Aorta (tissue), 5 donors: ENCODE measurements around the gene FAM234A. TPM values are rescaled to one million over a fixed set of nuclear protein-coding genes. Genes with fewer than 3 reads are reported as not detected.

Experiments
- ATAC-seq: fragments of 200-7000 bp; cut with Tn5 transposase; one replicate; pipeline ENCODE4 v1.9.1; 2022; ENCODE audit warnings: moderate library complexity; ENCODE audit not compliant: low FRiP score
- DNase-seq, 2 donors: peaks; one replicate each; pipeline ENCODE4 v3.0.0-alpha.2; 2020
- H3K27ac ChIP-seq, 2 donors: one replicate each; pipeline ENCODE4 v1.5.1; 2013; ENCODE audit warnings: low read length in 2 of 2, mild to moderate bottlenecking in 2 of 2, moderate library complexity in 2 of 2, control low read depth in 1 of 2, inconsistent platforms in 1 of 2, low read depth in 1 of 2
- H3K27me3 ChIP-seq, 2 donors: one replicate each; pipeline ENCODE4 v1.6.1; 2013; ENCODE audit warnings: control low read depth in 1 of 2, low read length in 1 of 2, mild to moderate bottlenecking in 1 of 2, moderate library complexity in 1 of 2; ENCODE audit not compliant: insufficient read depth in 2 of 2, control insufficient read depth in 1 of 2
- H3K36me3 ChIP-seq, 2 donors: one replicate each; pipeline ENCODE4 v1.6.1; 2013; ENCODE audit warnings: control low read depth in 1 of 2, low read length in 1 of 2, mild to moderate bottlenecking in 1 of 2; ENCODE audit not compliant: insufficient read depth in 2 of 2, control insufficient read depth in 1 of 2
- H3K4me1 ChIP-seq, 2 donors: one replicate each; pipeline ENCODE4 v1.6.1; 2013; ENCODE audit warnings: low read length in 2 of 2, control low read depth in 1 of 2, mild to moderate bottlenecking in 1 of 2, moderate library complexity in 1 of 2; ENCODE audit not compliant: insufficient read depth in 2 of 2, control insufficient read depth in 1 of 2
- H3K4me3 ChIP-seq, 2 donors: one replicate each; pipeline ENCODE4 v1.5.1; 2013; ENCODE audit warnings: low read length in 2 of 2, control low read depth in 1 of 2, mild to moderate bottlenecking in 1 of 2
- H3K9me3 ChIP-seq: one replicate; pipeline ENCODE4 v1.6.1; 2013; ENCODE audit warnings: mild to moderate bottlenecking, low read length; ENCODE audit not compliant: control insufficient read depth
- WGBS, 2 donors: extraction: QIAGEN DNeasy Blood & Tissue Kit; methylation state at CpG; one replicate each; pipeline ENCODE4 v1.1.7; 2013; 5-methylcytosine and 5-hydroxymethylcytosine counted together
- intact Hi-C, 2 donors: fragments of 100-400 bp; cut with DNase I; formaldehyde crosslinking; loops; one replicate each; pipeline versions ENCODE4 v1.14.2 to v1.15.0; 2022
- polyA plus RNA-seq, 2 donors: library from polyadenylated mRNA; stranded (reverse); fragments of 200-250 nt; gene quantifications; one replicate each; pipeline ENCODE4 v1.2.3, GENCODE V29; 2013
- total RNA-seq, 2 donors: library from RNA; stranded (reverse); fragmentation: NEBNext Ultra II Directional; extraction: Animal tissue kit (Norgen Biotek cat#: 25700); gene quantifications; one replicate each; pipeline ENCODE4 v1.2.1, GENCODE V29; 2021
- donor health status: healthy with polysubstance abuse.
- donor health status: Bipolar disorder and iron deficiency.
- donor health status: DM: no; HTN: no; CAD: no.
- donor health status: DM: no; HTN: no; CAD: no.
- donor health status: DM: yes; HTN: yes; CAD: no.

The FAM234A gene
- total and polyA plus RNA-seq, 4 donors: 32.2 to 60.7 (median 55.5) TPM

DNA sequence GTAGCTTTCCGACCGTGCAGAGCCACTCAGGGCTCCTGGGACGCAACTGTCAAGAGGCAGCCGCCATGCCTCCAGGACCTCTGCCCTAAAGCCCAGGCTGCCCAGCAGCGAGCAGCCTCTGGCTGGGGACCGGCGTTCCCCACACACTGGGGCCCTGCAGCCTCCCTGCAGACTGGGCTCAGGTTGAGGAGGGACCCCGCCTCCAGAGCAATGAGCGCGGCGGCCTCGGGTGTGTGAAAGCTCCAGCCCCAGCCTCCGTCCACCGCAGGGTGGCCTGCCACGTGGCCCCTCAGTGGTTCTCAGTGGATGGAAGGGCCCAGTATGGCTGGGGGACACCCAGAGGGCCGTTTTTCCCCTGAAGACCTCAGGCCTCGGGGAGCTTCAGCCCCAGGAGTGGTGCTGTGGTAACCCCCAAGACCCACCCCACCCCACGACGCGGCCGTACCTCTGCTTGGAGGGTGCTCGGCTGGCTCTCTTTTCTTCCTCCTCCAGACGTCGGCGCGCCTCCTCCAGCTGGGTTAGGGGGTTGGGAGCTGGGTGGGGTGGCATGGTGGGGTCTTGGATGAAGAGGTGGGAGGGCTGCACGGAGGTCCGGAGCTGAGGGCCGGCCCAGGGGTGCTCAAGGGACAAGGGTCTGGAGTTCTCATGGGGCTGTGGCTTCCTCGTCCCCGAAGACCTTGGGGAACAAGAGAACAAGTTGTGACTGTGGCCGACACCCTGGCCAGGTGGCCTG, 58.6 kb downstream of the FAM234A start:
- no peak for DNase-seq
- WGBS, 2 donors: 91 to 93% methylated on average over 24 to 32 of the region's 32 CpGs
- H3K4me1 ChIP-seq: no peaks in the 10 kb centered on the region
- intact Hi-C loops: no loop called here
- no peak overlapping the region for H3K27ac ChIP-seq
- H3K4me3 ChIP-seq: no peak overlapping the region
- H3K36me3 ChIP-seq: peaks cover 0 to under 1% of the 10 kb centered on the region in 2 donors
- ATAC-seq: no peak
- no peaks in the 10 kb centered on the region for H3K9me3 ChIP-seq
- no peaks in the 10 kb centered on the region for H3K27me3 ChIP-seq

DNA sequence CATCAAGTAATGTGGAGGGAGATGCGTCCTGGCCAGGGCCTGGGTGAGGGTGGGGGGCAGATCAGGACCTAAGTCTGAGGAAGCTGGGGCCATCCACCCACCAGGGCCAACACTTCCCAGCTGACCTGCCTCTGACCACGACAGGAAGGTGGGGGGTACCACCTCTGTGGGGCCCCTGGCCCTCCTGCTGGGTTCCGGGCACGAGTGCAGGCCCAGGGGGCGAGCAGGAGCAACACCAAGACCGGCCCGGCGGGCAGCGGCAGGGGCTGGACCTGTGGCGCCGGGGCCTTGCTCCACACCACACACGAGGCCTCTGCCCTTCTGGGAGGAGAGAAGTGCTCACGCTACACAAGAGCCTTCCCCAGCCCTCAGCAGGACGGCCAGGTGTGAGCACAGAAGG, 61.7 kb downstream of the FAM234A start:
- no peaks in the 10 kb centered on the region for H3K9me3 ChIP-seq
- intact Hi-C loops: no loop called here
- H3K27me3 ChIP-seq: no peaks in the 10 kb centered on the region
- no peak overlapping the region for H3K4me3 ChIP-seq
- ATAC-seq: no peak
- 95 to 97% methylated on average over 14 of the region's 14 CpGs for WGBS, 2 donors
- DNase-seq: no peak
- H3K27ac ChIP-seq: no peak overlapping the region
- no peaks in the 10 kb centered on the region for H3K36me3 ChIP-seq
- no peaks in the 10 kb centered on the region for H3K4me1 ChIP-seq

DNA sequence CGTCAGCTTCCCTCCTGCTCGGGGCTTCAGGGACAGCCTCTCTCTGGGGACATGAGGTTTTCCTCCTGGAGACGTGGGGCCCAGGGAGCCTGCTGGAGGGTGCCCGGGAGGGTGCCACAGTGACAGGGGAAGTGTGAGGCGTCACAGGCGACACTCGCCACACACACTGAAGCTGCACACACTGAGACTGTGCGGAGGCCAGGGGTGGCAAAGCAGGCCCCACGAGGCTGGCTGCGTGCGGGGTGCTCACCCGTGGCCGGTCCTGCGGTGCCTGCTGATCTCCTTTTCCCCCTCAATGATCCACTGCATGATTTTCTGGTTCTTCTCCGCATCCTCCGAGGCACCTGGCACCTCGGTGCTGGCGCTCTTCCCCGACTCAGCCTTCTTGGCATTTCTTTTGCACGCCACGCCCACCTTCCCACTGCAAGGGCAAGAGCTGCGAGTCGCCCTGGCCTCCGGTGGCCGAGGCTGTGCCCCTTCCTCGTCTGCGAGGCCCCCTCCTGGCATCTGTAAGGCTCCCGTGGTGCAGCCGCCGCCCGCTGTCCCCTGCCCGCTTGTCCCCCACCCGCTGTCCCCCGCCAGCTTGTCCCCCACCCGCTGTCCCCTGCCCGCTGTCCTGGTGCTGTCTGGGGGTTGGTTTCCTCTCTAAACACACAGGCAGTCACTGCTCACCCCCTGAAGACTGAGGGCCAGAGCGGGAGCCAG, 62.3 kb downstream of the FAM234A start:
- Histone ChIP-seq H3K4me3 (no peak overlapping the region), H3K36me3 (no peaks in the 10 kb centered on the region), H3K27me3 (no peaks in the 10 kb centered on the region), H3K9me3 (no peaks in the 10 kb centered on the region), H3K4me1 (no peaks in the 10 kb centered on the region), H3K27ac (no peak overlapping the region)
- intact Hi-C loops: no loop called here
- no peak for ATAC-seq
- no peak for DNase-seq
- WGBS, 2 donors: 90 to 92% methylated on average over 36 to 37 of the region's 37 CpGs

DNA sequence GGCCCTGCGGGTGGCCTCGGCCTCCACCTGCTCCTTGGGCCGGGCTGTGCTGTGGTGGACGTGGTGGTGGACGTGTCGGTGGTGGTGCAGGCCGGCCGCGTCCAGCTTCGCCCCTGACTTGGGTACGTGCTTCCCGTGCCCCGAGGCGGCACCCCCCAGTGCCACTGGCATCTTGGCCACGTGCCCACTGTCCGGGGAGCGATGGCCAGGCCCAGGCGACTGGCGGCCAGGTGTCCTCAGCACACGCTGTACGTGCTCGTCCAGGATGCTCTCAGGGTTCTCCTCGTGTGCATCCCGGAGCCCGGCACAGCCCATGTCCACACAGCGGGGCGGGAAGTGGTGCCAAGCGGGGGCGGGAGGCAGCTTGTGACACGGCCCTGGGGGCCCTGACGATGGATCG, 63.2 kb downstream of the FAM234A start:
- Histone ChIP-seq H3K9me3 (no peaks in the 10 kb centered on the region), H3K27ac (no peak overlapping the region), H3K36me3 (no peaks in the 10 kb centered on the region), H3K4me1 (no peaks in the 10 kb centered on the region), H3K4me3 (no peak overlapping the region), H3K27me3 (no peaks in the 10 kb centered on the region)
- DNase-seq (no peak), ATAC-seq (no peak)
- intact Hi-C loops: no loop called here
- WGBS, 2 donors: 92 to 93% methylated on average over 31 to 32 of the region's 32 CpGs

DNA sequence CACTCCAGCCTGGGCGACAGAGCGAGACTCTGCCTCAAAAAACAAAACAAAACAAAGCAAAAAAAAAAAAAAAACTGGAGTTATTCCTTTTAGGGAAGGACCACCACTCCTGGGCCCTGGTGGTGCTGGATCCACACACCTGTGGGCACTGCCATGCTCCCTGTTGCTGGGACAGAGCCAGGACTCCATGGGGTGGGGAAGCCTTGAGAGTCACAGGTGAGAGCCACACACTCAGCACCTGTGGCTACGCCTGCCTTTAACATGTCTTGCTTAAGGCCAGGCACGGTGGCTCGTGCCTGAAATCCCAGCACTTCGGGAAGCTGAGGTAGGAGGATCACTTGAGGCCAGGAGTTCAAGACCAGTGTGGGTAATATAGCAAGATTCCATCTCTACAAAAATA, 66.6 kb downstream of the FAM234A start:
- no peak for ATAC-seq
- Histone ChIP-seq H3K4me1 (no peaks in the 10 kb centered on the region), H3K27ac (no peak overlapping the region), H3K4me3 (no peak overlapping the region), H3K9me3 (no peaks in the 10 kb centered on the region), H3K27me3 (no peaks in the 10 kb centered on the region), H3K36me3 (peaks cover 0 to 2% of the 10 kb centered on the region in 2 donors)
- DNase-seq: no peak
- intact Hi-C loops: no loop called here
- 94 to 95% methylated on average over 4 to 6 of the region's 6 CpGs for WGBS, 2 donors

DNA sequence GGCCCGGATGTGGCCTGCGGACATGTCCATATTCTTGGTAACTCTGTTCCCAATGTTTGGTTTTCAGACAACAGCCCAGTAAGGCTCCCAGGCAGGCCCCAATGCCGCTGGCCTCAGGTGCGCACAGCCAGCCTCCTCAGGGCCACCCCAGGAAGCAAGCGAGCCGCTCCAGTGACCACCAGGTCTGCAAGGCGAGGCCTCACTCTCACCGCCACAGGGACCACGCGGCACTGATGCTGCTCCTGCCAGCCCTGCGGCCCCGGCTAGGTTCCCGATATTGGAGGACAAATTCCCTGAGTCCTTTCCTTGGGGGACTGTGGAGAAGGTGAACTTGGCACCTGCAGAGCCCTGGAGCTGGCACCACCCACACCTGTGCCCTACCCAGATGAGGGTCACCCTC, 67.3 kb downstream of the FAM234A start:
- intact Hi-C loops: no loop called here
- no peak overlapping the region for H3K4me3 ChIP-seq
- ATAC-seq: no peak
- H3K4me1 ChIP-seq: no peaks in the 10 kb centered on the region
- H3K36me3 ChIP-seq: peaks cover 0 to 2% of the 10 kb centered on the region in 2 donors
- no peak for DNase-seq
- H3K27me3 ChIP-seq: no peaks in the 10 kb centered on the region
- H3K9me3 ChIP-seq: no peaks in the 10 kb centered on the region
- no peak overlapping the region for H3K27ac ChIP-seq
- 95 to 96% methylated on average over 13 of the region's 13 CpGs for WGBS, 2 donors

DNA sequence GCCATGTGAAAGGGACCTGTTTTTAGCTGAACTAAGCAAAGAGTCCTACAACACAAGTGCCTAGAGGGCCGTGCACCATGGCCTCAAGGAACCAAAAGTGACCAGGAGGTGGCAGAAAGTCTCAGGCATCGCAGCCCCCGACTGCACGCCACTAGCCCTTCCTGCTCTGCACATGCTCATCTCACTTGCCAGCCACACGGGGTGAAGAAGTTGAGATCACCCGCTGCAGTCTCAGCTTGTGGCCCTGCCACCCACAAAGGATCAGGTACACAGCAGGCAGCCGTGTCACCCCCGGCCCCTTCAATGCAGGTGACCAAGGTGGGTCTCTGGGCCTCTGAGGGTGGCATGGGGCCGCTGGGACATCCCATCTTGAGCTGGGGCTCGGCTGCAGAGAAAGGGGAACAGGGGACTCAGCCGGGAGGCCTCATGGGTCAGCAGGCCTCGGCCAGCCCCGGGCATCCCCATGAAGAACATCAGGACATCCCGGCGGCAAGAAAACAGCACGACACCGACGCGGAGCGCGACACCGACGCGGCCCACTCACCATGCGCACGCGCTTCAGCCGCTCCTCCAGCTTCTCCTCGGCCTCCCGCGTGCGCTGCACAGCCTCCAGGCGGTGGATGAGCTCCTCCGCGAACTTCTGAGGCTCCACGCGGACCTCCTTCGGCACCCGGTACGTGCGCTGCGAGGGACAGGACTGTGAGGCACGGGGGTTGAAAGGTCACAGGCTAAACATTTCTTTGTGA, 69.3 kb downstream of the FAM234A start:
- ATAC-seq: no peak
- intact Hi-C loops: no loop called here
- Histone ChIP-seq H3K4me1 (no peaks in the 10 kb centered on the region), H3K36me3 (peaks cover 0 to 2% of the 10 kb centered on the region in 2 donors), H3K4me3 (no peak overlapping the region), H3K27me3 (no peaks in the 10 kb centered on the region), H3K9me3 (no peaks in the 10 kb centered on the region), H3K27ac (no peak overlapping the region)
- WGBS, 2 donors: 84 to 88% methylated on average over 43 of the region's 43 CpGs
- no peak for DNase-seq

DNA sequence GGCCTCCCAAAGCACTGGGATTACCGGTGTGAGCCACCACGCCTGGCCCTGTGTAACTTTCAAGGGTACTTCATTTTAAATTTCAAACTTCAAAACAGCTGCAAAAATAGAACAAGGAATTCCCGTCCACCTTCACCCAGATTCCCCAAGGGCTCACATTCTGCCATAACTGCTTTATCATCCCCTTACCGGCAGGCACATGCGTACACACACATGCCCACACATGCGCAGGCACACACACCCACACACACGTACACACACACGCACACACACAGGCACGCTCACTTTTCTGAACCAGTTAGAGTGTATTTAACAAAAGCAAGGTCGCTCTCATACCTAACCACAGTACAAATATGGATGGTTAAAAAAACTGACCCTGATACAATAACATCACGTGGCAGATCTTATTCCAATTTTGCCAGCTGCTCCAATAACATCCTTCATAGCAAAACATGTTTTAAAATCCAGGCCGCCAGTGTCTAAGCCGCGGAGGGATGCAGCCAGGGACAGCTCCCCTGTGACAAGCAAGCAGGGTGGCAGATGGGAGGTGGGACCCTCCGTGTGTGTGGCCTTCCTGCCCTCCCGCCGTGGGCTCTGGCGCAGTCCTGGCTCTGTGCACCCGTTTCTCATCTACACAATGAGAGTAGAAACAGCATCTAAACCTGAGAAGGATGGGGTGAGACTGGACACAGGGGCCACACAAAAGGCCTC, 71.5 kb downstream of the FAM234A start:
- H3K4me1 ChIP-seq: no peaks in the 10 kb centered on the region
- no peak overlapping the region for H3K4me3 ChIP-seq
- H3K27ac ChIP-seq: no peak overlapping the region
- intact Hi-C loops: no loop called here
- no peak for DNase-seq
- ATAC-seq: no peak
- H3K36me3 ChIP-seq: peaks cover 0 to 2% of the 10 kb centered on the region in 2 donors
- WGBS, 2 donors: 85 to 89% methylated on average over 19 of the region's 19 CpGs
- H3K9me3 ChIP-seq: no peaks in the 10 kb centered on the region
- H3K27me3 ChIP-seq: no peaks in the 10 kb centered on the region
